Measurements from ENCODE around the gene ZSWIM4.

DNA sequence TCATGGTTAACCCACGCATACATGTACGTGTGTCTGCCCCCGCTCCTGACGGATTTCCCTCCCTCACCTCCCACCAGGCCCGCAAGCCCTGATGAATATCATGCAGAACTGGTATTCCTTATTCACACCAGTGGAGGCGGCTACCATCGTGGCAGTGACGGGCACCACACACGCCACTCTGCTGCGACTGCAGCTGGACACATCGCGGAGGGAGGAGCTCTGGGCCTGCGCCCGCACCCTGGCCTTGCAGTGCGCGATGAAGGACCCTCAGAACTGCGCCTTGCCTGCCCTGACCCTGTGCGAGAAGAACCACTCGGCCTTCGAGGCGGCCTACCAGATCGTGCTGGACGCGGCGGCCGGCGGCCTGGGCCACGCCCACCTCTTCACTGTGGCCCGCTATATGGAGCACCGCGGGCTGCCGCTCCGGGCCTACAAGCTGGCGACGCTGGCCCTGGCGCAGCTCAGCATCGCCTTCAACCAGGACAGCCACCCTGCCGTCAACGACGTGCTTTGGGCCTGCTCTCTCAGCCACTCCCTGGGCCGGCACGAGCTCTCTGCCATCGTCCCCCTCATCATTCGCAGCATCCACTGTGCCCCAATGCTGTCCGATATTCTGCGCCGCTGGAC lies 35.0 kb downstream of the ZSWIM4 start:
- TF ChIP-seq POLR2A (IDR thresholded peaks at IDR 0.05) = no peak
- TF ChIP-seq, protein P1, sequence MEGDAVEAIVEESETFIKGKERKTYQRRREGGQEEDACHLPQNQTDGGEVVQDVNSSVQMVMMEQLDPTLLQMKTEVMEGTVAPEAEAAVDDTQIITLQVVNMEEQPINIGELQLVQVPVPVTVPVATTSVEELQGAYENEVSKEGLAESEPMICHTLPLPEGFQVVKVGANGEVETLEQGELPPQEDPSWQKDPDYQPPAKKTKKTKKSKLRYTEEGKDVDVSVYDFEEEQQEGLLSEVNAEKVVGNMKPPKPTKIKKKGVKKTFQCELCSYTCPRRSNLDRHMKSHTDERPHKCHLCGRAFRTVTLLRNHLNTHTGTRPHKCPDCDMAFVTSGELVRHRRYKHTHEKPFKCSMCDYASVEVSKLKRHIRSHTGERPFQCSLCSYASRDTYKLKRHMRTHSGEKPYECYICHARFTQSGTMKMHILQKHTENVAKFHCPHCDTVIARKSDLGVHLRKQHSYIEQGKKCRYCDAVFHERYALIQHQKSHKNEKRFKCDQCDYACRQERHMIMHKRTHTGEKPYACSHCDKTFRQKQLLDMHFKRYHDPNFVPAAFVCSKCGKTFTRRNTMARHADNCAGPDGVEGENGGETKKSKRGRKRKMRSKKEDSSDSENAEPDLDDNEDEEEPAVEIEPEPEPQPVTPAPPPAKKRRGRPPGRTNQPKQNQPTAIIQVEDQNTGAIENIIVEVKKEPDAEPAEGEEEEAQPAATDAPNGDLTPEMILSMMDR (IDR thresholded peaks at IDR 0.05) = no peak
